A549 (cell line): ENCODE data around the gene LGR6.

Source experiments
- BHLHE40 ChIP-seq: IDR thresholded peaks from 2 replicates; pipeline ENCODE4 v1.6.1; 2012; ENCODE audit warnings: low read depth, low read length, inconsistent platforms
- CTCF ChIP-seq: fragments of >200 bp; sonication (Bioruptor Twin); formaldehyde crosslinking; IDR thresholded peaks from 3 replicates; pipeline ENCODE4 v1.5.1; 2016
- EP300 ChIP-seq, 2 experiments: fragments of >200 bp; sonication (Bioruptor Twin); formaldehyde crosslinking; IDR thresholded peaks; 2 replicates in 1 of 2; 3 replicates in 1 of 2; pipeline ENCODE4 v1.6.1; 2016 to 2017
- ESRRA ChIP-seq: fragments of 150-350 bp; IDR thresholded peaks from 2 replicates; pipeline ENCODE4 v1.6.1; 2014; ENCODE audit warnings: mild to moderate bottlenecking, low read length, borderline replicate concordance
- JUN ChIP-seq, 2 experiments: fragments of >200 bp; sonication (Bioruptor Twin); formaldehyde crosslinking; IDR thresholded peaks; 2 replicates in 1 of 2; 3 replicates in 1 of 2; pipeline ENCODE4 v1.6.1; 2016 to 2017
- MYC ChIP-seq: IDR thresholded peaks from 2 replicates; pipeline ENCODE4 v1.6.1; 2012; ENCODE audit warnings: mild to moderate bottlenecking, inconsistent platforms, low read length, improper control_type of control experiment, borderline replicate concordance
- POLR2A ChIP-seq: IDR thresholded peaks from 2 replicates; pipeline ENCODE4 v1.6.1; 2012; ENCODE audit warnings: mild to moderate bottlenecking, low read length
- REST ChIP-seq: fragments of 200-600 bp; sonication (generic); IDR thresholded peaks from 2 replicates; pipeline ENCODE4 v1.6.1; 2016; ENCODE audit warnings: antibody characterized with exemption, mild to moderate bottlenecking, moderate library complexity
- USF2 ChIP-seq: fragments of 450-650 bp; IDR thresholded peaks from 2 replicates; pipeline ENCODE4 v1.6.1; 2014; ENCODE audit warnings: antibody characterized with exemption

- TF ChIP-seq USF2 (no peak), CTCF (no peak), POLR2A (no peak), REST (no peak), ESRRA (no peak), EP300 (IDR thresholded peaks at IDR 0.05) (no peak), BHLHE40 (no peak), JUN (IDR thresholded peaks at IDR 0.05) (no peak), MYC (no peak)
These were observed 30.9 kb upstream of the LGR6 start for GRCh38 chr1:202162418-202163280.
